MM.1S (cell line): ENCODE results near the gene ZCCHC7.

Source experiments
- DNase-seq: peaks from one replicate; pipeline ENCODE4 v3.0.0-alpha.2; 2015
- H2AFZ ChIP-seq: fragments of 300-600 bp; sonication (generic); 2 replicates; pipeline ENCODE4 v1.6.0; 2016; ENCODE audit warnings: antibody characterized with exemption, low read length
- H3F3A ChIP-seq: fragments of 300-600 bp; sonication (generic); 2 replicates; pipeline ENCODE4 v1.6.1; 2016; ENCODE audit warnings: mild to moderate bottlenecking, antibody characterized with exemption, low read length, moderate library complexity, mixed read lengths; ENCODE audit not compliant: insufficient read depth
- H3K27ac ChIP-seq: fragments of 300-600 bp; sonication (generic); 2 replicates; pipeline ENCODE4 v1.5.1; 2016; ENCODE audit warnings: mild to moderate bottlenecking, low read length
- H3K27me3 ChIP-seq: fragments of 300-600 bp; sonication (generic); replicated peaks from 2 replicates; pipeline ENCODE4 v1.6.0; 2016; ENCODE audit warnings: low read length; ENCODE audit not compliant: insufficient read depth
- H3K36me3 ChIP-seq: fragments of 300-600 bp; sonication (generic); replicated peaks from 2 replicates; pipeline ENCODE4 v1.6.1; 2016; ENCODE audit warnings: mild to moderate bottlenecking, low read length, mixed read lengths; ENCODE audit not compliant: insufficient read depth
- H3K4me1 ChIP-seq: fragments of 300-600 bp; sonication (generic); 2 replicates; pipeline ENCODE4 v1.6.1; 2016; ENCODE audit warnings: low read length, mixed read lengths
- H3K4me2 ChIP-seq: fragments of 300-600 bp; sonication (generic); 2 replicates; pipeline ENCODE4 v1.6.0; 2016; ENCODE audit warnings: low read depth, low read length
- H3K4me3 ChIP-seq: fragments of 300-600 bp; sonication (generic); 2 replicates; pipeline ENCODE4 v1.5.1; 2016; ENCODE audit warnings: low read length, mixed read lengths
- H3K79me2 ChIP-seq: fragments of 300-600 bp; sonication (generic); 2 replicates; pipeline ENCODE4 v1.6.1; 2016; ENCODE audit warnings: mixed run types, low read length, mixed read lengths
- H3K9ac ChIP-seq: fragments of 300-600 bp; sonication (generic); 2 replicates; pipeline ENCODE4 v1.6.1; 2016; ENCODE audit warnings: low read length, mixed read lengths
- H3K9me2 ChIP-seq: fragments of 300-600 bp; sonication (generic); replicated peaks from 2 replicates; pipeline ENCODE4 v1.6.1; 2016; ENCODE audit warnings: mild to moderate bottlenecking, low read length, mixed read lengths; ENCODE audit not compliant: insufficient read depth
- H3K9me3 ChIP-seq: fragments of 300-600 bp; sonication (generic); replicated peaks from 2 replicates; pipeline ENCODE4 v1.6.1; 2016; ENCODE audit warnings: mild to moderate bottlenecking, low read length, mixed read lengths; ENCODE audit not compliant: insufficient read depth
- H4K20me1 ChIP-seq: fragments of 300-600 bp; sonication (generic); 2 replicates; pipeline ENCODE4 v1.6.1; 2016; ENCODE audit warnings: mild to moderate bottlenecking, low read length, moderate library complexity, mixed read lengths; ENCODE audit not compliant: insufficient read depth
- EZH2 ChIP-seq: fragments of 300-600 bp; sonication (generic); optimal IDR thresholded peaks from 2 replicates; pipeline ENCODE3; 2017; ENCODE audit warnings: low read depth, mild to moderate bottlenecking, antibody characterized with exemption, low read length, mixed read lengths
- EZH2phosphoT487 ChIP-seq: fragments of 300-600 bp; sonication (generic); IDR thresholded peaks from 2 replicates; pipeline ENCODE4 v1.6.1; 2018; ENCODE audit warnings: antibody characterized with exemption, low read length
- TF ChIP-seq, protein P1 (sequence below): fragments of 300-600 bp; sonication (generic); IDR thresholded peaks from 2 replicates; pipeline ENCODE4 v1.5.1; 2016; ENCODE audit warnings: antibody characterized with exemption, low read length, mixed read lengths

The ZCCHC7 gene

DNA sequence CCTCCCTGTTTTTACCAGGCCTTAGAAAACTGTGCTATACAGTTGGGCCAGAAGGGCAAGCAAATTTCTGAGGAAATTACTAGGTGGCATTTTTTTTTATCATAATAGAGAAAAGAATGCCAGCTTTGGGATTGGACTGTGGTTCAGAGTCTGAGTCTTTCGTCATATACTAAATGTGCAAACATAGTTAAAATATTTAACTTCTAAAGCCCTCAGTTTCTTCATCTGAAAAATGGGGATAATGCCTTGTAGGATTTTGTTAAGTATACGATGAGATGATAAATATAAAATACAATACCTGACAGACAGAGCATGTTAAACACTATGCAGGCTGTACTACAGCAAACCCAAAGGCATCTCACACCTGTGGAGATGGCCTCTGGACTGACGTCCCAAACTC, 214.9 kb downstream of the ZCCHC7 start:
- no peak overlapping the region for H2AFZ ChIP-seq
- H3K9me2 ChIP-seq = no peaks in the 10 kb centered on the region
- no peak overlapping the region for H3K4me3 ChIP-seq
- no peaks in the 10 kb centered on the region for H3K36me3 ChIP-seq
- no peaks in the 10 kb centered on the region for H3K79me2 ChIP-seq
- H3K9me3 ChIP-seq = no peaks in the 10 kb centered on the region
- H3K4me1 ChIP-seq = no peaks in the 10 kb centered on the region
- no peak overlapping the region for H3K4me2 ChIP-seq
- TF ChIP-seq, protein P1, sequence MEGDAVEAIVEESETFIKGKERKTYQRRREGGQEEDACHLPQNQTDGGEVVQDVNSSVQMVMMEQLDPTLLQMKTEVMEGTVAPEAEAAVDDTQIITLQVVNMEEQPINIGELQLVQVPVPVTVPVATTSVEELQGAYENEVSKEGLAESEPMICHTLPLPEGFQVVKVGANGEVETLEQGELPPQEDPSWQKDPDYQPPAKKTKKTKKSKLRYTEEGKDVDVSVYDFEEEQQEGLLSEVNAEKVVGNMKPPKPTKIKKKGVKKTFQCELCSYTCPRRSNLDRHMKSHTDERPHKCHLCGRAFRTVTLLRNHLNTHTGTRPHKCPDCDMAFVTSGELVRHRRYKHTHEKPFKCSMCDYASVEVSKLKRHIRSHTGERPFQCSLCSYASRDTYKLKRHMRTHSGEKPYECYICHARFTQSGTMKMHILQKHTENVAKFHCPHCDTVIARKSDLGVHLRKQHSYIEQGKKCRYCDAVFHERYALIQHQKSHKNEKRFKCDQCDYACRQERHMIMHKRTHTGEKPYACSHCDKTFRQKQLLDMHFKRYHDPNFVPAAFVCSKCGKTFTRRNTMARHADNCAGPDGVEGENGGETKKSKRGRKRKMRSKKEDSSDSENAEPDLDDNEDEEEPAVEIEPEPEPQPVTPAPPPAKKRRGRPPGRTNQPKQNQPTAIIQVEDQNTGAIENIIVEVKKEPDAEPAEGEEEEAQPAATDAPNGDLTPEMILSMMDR = no peak
- TF ChIP-seq EZH2 (no peak), EZH2phosphoT487 (no peak)
- no peak overlapping the region for H3K9ac ChIP-seq
- DNase-seq = no peak
- no peaks in the 10 kb centered on the region for H3F3A ChIP-seq
- H4K20me1 ChIP-seq = no peaks in the 10 kb centered on the region
- H3K27me3 ChIP-seq = no peaks in the 10 kb centered on the region
- H3K27ac ChIP-seq = no peak overlapping the region

DNA sequence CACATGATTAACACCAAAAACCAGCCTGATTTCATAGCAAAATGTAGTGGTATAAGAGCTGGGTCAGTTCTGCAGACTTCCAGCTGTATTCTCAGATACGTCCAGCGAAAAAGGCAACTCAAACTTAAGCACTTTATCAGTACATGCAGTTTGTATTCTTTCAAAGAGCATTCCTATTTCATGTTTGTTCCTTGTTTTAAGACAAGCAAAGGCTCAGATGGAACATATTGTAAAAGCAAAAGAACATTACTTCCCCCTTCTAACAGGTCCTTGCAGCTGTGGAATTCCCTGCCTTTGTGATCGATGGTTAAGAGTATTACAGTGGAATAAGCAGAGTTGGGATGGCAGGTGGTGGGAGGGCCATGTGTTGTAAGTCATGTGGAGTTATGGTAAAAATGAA, 215.8 kb downstream of the ZCCHC7 start:
- no peaks in the 10 kb centered on the region for H3K36me3 ChIP-seq

DNA sequence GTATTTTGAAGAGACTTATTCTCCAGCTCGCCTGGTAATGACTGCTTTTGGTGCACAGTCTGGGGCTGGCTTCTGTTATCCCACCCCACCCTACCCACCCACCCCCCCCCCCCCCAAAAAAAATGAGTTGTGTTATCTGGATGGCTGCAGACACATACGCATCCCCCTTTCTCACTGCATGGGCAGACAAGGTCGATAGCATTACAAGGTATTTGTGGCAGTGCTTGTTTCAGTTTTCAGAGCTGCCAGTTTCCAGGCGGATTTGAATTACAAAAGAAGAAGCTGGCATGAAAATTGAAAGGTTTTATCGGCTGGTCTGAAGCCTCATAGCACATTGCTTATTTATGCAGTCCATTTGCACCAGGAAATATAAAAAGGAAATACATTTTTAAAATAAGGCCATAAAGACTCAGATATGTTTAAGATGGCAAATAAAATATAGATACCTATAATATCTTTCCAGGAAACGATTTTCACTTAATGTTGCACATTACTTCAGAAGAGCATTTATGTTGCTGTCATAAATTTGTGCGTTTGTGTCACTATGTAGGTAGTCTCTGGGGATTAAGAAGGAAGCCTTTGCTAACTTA, 217.0 kb downstream of the ZCCHC7 start:
- Histone ChIP-seq H3K9me2 (no peaks in the 10 kb centered on the region), H3K79me2 (no peaks in the 10 kb centered on the region), H3K36me3 (no peaks in the 10 kb centered on the region), H3K4me3 (no peak overlapping the region), H3K4me2 (no peak overlapping the region), H3K9ac (no peak overlapping the region), H3F3A (no peaks in the 10 kb centered on the region), H3K27ac (no peak overlapping the region), H3K27me3 (no peaks in the 10 kb centered on the region), H3K9me3 (no peaks in the 10 kb centered on the region), H3K4me1 (no peaks in the 10 kb centered on the region), H2AFZ (no peak overlapping the region), H4K20me1 (no peaks in the 10 kb centered on the region)
- TF ChIP-seq EZH2phosphoT487 (no peak), EZH2 (no peak)
- TF ChIP-seq, protein P1 = no peak
- DNase-seq = no peak

More for the DNA sequence above, 215.8 kb downstream of the ZCCHC7 start:
- no peak overlapping the region for H3K9ac ChIP-seq
- no peak for DNase-seq
- H3K9me2 ChIP-seq = no peaks in the 10 kb centered on the region
- no peaks in the 10 kb centered on the region for H3K79me2 ChIP-seq
- no peaks in the 10 kb centered on the region for H3K4me1 ChIP-seq
- H3K4me3 ChIP-seq = no peak overlapping the region
- H3K27me3 ChIP-seq = no peaks in the 10 kb centered on the region
- no peak overlapping the region for H3K4me2 ChIP-seq
- no peaks in the 10 kb centered on the region for H4K20me1 ChIP-seq
- no peak overlapping the region for H3K27ac ChIP-seq
- H2AFZ ChIP-seq = no peak overlapping the region
- H3F3A ChIP-seq = no peaks in the 10 kb centered on the region
- no peaks in the 10 kb centered on the region for H3K9me3 ChIP-seq
- TF ChIP-seq, protein P1 = no peak
- TF ChIP-seq EZH2 (no peak), EZH2phosphoT487 (no peak)
